Measurements from ENCODE around the gene CEP97.
A peak's percentile ranks its signal among the peaks of the same experiment; 100 is the strongest.
"Not testable (repeated sequence)": the region's sequence is repeated elsewhere in the genome, so short reads cannot be mapped to it uniquely, and the experiment has no call there.

The CEP97 gene, protein sequence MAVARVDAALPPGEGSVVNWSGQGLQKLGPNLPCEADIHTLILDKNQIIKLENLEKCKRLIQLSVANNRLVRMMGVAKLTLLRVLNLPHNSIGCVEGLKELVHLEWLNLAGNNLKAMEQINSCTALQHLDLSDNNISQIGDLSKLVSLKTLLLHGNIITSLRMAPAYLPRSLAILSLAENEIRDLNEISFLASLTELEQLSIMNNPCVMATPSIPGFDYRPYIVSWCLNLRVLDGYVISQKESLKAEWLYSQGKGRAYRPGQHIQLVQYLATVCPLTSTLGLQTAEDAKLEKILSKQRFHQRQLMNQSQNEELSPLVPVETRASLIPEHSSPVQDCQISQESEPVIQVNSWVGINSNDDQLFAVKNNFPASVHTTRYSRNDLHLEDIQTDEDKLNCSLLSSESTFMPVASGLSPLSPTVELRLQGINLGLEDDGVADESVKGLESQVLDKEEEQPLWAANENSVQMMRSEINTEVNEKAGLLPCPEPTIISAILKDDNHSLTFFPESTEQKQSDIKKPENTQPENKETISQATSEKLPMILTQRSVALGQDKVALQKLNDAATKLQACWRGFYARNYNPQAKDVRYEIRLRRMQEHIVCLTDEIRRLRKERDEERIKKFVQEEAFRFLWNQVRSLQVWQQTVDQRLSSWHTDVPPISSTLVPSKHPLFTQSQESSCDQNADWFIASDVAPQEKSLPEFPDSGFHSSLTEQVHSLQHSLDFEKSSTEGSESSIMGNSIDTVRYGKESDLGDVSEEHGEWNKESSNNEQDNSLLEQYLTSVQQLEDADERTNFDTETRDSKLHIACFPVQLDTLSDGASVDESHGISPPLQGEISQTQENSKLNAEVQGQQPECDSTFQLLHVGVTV

DNA sequence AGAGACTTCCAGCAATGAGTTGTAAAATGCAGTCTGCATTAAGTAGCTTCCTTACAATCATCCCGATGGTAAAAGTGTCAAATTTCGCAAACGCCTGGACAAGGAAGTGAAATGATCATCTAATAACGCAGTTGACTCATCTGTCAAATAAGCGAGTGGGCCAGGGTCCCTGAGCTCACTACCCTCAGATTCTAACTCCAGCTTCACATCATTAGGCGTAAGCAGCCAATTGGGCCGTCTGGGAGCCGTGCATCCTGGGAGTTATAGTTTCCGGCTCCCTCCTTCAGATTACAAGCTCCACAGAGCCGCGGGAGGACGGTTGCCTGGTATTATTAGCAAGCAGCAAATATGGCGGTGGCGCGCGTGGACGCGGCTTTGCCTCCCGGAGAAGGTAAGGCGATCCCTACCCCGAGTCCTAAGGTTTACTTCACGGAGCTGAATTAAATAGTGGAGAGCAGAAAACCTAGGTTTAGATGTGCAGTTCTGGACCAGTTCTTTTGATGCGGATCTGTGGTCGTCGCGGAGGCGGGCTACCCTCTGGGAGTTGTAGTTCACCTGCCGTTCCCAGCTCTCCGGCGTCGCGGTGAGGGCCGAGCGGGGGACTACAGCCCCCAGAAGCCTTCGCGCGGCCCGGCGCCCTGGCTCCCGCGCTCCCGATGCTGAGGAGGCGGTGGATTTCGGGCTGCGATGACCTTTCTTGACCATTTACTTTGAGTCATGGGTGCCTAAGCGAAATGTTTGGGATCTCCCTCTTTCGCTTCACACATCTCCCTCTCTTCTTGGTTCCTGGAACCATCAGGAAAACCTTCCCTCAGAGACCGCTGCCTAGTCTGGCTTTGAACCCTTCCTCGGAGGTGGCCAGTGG, at the start of gene CEP97:
Gene CEP97, plus strand, starts transcription at position 286 of the 865 bp plus-strand sequence. Its CDS starts 63 bp downstream, at position 349.
- peak; percentile 93 for DNase-seq

DNA sequence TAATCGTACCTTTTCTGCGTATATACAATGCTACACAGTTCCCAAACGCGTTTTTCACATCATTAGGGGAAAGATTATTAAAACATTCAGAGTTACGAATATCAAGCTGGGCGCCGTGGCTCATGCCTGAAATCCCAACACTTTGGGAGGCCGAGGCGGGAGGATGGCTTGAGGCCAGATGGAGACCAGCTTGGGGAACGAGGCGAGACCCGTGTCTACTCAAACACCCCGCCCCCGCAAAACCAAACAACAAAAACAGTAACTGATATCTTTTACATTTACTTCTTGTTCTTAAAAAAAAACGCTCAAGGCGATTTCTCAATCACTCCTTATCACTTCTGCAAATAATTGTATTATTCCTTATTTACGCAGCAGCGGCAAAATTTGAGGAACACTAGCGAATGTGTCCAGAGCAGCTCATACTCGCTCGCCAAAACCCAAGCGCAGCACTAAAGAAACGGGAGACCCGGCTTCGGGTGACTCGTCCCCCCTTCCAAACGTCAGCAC, 48.7 kb upstream of the CEP97 start:
- no peak for DNase-seq

DNA sequence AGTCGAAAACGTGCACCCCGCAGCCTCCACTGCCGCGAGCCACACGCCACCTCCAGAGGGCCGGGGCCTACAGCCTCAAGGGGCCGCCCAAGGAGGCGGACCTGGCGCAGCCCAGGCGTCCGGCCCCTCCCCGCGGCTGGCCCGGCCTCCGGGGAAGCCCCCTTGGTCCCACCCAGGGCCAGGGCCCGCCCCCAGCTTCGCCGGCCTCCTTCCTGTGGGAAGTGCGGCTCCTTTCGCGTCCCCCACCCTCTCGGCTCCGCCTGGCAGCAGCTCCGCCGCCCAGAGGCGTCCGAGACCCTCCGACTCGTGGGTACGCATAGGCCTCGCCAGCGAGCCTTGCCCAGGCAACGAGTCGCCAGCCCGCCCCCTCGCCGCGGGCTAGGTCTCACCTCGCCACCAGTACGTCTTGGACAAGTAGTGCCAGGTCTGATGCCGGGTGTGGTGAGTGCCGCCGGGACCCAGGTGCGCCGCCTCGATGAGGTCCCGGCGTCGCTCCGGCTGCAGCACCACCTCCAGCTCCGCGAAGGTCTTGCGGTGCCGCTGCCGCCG, 48.1 kb upstream of the CEP97 start:
- peak; percentile 95 for DNase-seq

DNA sequence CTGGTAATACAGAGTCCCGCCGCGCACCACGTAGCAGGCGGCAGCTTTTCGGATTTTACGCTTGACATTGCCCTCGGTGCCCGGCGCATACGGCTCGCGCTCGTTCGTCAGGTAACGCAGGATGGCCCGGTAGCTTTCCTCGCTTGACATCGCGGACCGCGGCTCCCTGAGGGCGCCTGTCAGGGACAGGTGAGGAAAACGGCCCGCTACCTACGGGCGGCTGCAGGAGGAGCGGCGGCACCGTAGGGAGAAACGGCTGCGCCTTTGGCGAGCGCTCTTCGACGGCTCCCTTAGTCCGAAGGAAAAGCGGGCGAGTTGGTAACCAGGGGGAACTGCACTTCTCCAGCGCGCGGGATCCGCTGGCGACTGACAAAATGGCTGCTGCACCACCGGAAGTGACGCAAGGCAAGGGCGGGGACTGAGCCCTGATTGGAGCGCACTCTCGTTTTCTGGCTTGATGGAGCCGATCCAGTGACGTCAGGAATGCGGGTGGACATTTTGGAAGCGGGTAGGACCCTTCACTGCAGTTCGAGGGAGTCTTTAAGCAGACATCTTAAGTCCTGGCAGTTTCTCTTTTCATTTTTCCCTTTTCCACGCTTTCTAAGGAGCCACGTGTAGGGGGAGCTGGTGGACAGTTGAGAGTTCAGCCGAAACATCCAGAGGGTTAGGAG, 47.5 kb upstream of the CEP97 start, which contains the start of gene ZBTB11:
Gene ZBTB11, minus strand, starts transcription at position 368 of the 671 bp plus-strand sequence. Its CDS starts 218 bp downstream, at position 150.
- peak; percentile 100 for DNase-seq

DNA sequence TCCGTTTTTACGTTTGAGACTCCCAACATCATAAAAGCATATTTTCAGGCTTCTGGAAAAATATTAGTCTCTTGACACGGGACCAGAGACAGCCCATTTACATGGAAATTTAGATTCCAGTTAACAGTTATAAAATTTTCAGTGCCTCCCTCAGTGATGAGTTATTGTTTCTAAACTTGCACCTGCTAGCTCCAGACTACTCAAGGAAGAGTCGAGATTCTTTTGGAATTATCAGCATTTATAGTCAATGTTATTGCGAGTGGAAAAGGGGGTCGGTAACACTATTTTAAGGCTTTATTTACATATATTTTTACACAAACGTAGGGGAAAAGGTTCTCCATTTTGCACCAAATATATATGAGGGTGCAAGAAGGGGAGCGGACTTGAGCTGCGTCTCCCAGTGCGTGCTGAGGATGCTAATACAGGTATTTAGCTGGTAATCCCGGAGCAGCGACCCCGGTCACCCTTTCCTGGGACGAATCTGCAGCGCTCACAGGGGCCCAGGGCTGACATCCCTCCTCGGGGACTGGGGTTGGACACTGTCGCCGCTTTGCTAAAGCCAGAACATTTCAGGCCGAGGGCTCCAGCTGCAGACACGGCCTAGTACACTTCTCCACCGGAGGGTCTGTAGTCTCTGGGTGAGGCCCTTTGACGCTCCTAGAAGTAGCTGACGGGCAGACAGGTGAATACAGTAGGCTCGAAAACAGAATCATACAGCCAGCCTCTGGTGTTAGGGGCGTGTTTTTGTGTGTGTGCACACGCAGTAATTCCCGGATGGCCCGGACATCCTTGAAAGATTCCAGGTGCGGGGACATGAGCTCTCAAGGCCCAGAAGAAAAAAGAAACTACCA, 46.8 kb upstream of the CEP97 start:
- no peak for DNase-seq

DNA sequence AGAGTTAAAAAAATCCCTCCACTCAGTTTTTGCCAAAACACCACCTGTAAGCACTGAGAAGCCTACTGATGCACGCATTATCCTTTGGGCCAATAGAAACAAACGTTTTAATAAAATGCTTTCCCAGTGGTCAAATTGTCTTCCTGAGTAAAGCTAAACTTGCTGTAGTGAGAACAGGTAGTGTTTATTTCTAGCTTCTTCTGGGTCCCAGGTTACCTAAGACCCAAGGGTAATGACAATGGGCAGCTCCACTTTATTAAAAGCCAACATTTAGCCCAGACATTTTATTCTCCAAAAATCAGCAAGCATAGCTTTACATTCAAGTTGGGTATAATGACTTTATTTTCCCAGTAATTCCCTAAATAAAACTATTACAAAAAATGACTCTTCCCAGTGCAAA, 45.6 kb upstream of the CEP97 start:
- not testable (repeated sequence) for DNase-seq

DNA sequence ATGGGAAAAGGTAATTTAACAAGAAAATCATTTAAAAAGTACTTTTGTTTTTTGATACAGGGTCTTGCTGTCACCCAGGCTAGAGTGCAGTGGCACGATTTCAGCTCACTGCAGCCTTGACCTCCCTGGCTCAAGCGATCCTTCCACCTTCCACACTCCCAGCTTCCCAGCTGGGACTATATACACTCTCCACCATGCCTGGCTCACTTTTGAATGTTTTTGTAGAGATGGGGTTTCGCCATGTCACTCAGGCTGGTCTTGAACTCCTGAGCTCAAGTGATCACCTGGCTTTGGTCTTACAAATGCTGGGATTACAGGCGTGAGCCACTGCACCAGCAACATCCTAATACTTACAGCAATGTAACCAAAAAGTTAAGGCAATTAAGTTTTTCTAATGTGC, 43.9 kb upstream of the CEP97 start:
- DNase-seq, result no peak

DNA sequence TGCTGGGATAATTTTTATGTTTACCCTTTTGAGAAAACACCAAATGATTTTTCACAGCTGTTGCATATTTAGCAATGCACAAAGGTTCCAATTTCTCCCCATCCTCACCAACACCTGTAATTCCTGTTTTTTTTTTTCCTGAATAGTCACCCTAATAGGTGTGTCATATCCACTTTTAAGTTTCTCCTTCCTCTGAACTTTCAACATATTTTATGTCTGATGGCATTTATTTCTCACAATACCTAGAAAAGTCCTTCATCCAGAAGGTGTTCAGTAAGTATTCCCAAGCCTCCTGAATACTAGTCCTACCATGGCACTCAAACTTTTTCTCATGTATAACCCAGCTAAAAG, 39.4 kb upstream of the CEP97 start:
- no peak for DNase-seq

DNA sequence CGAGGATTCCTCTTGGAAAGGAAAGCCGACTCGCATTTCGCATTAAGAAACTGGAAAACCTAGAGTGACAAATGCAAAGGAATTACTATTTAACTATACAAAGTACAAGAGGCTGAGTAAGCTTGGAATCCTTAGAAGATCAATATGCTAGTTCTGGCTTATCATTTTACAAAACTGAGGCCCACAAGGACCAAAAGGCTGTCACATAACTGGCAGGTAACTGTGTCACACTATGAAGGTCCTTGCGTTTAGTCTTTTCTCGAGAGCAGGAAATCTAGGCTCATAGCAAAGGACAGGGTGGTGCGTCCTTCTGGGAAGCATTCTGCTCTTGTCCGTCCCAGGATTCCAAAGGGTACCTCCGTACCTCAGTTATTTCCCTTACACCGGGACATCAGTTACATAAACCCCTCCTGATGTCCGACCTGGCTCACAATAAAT, 38.5 kb upstream of the CEP97 start:
- no peak for DNase-seq

DNA sequence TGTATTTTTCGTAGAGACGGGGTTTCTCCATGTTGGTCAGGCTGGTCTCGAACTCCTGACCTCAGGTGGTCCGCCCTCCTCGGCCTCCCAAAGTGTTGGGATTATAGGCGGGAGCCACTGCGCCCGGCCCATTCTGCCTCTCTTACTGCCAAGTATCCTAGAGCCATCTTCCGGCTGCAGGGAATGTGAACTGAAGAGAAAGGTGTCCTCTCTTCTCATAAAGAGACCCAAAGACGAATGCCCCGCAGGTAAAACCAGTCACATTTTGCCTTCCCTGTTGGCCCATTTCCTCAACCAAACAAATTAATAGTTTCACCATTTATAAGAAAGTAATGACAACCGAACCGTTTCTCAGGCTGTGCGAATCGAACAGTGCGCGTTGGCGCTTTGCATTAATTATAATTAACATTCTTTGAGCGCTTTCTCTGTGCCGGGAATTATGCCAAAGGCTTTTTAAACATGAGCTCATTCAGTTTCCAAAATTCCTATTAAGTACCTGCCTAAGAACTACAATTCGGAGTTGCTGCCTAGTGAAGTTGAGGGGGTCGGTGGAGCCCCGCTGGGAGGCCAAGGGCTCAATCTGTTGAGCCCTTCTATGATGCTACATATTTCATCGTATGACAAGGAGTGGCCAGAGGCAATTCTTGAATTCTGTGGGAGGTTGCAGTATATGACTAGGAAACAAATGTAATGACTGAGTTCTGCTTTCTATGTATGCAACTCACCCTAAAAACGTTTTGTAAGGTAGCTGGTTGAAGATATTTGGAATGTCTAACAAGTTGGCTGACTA, 37.1 kb upstream of the CEP97 start:
- peak; percentile 34 for DNase-seq

DNA sequence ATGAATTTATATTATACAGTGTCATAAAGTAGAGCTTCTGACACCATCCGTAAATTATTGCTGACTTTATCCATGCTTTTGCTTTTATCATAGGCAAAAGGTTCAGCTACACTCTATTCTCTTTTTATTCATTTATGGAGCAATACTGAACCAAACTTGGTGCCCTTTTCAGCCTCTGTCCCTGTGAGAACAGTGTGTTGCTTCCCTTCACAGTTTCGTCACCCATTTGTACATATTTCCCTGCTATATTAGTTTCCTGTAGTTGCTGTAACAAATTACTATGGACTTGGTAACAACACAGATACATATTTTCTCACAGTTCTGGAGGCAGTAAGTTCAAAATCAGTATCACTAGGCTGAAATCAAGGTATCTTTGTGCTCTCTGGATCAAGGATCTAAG, 35.1 kb upstream of the CEP97 start:
- DNase-seq, result no peak

DNA sequence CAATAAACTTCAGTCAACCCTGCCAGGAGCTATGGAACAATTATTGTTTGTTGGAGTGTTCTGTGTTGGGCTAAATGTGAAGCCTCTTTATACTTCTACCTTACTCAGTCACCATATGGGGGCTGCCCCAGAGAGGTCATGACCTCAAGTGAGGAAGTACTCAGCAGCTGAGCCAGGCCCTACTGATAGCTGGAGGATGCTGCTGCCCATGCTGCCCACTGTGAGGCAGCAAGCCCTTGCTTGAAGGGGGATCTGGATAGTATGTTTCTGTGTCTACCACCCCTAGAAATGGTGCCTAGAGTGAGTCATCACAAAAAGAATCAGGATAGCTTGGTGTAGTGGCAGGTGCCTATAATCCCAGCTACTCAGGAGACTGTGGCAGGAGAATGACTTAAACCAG, 33.4 kb upstream of the CEP97 start:
- no peak for DNase-seq

DNA sequence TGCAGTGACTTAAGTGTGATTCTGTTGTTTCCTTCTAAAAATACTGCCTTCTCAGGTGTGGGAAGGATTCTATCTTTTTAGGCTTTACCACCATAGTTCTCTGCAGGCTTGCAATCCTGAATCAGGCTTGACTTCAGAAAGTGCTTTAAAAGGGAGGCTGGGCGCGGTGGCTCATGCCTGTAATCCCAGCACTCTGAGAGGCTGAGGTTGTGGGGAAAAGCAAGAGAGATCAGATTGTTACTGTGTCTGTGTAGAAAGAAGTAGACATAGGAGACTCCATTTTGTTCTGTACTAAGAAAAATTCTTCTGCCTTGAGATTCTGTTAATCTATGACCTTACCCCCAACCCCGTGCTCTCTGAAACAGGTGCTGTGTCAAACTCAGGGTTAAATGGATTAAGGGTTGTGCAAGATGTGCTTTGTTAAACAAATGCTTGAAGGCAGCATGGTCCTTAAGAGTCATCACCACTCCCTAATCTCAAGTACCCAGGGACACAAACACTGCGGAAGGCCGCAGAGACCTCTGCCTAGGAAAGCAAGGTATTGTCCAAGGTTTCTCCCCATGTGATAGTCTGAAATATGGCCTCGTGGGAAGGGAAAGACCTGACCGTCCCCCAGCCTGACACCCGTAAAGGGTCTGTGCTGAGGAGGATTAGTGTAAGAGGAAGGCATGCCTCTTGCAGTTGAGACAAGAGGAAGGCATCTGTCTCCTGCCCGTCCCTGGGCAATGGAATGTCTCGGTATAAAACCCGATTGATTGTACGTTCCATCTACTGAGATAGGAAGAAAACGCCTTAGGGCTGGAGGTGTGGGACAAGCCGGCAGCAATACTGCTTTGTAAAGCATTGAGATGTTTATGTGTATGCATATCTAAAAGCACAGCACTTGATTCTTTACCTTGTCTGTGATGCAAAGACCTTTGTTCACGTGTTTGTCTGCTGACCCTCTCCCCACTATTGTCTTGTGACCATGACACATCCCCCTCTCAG, 32.4 kb upstream of the CEP97 start:
- not testable (repeated sequence) for DNase-seq

DNA sequence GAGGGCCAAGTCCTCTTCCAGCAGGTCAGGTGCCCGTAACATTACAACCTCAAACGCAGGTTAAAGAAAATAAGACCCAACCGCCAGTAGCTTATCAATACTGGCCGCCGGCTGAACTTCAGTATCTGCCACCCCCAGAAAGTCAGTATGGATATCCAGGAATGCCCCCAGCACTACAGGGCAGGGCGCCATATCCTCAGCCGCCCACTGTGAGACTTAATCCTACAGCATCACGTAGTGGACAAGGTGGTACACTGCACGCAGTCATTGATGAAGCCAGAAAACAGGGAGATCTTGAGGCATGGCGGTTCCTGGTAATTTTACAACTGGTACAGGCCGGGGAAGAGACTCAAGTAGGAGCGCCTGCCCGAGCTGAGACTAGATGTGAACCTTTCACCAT, 30.9 kb upstream of the CEP97 start:
- peak; percentile 43 for DNase-seq

DNA sequence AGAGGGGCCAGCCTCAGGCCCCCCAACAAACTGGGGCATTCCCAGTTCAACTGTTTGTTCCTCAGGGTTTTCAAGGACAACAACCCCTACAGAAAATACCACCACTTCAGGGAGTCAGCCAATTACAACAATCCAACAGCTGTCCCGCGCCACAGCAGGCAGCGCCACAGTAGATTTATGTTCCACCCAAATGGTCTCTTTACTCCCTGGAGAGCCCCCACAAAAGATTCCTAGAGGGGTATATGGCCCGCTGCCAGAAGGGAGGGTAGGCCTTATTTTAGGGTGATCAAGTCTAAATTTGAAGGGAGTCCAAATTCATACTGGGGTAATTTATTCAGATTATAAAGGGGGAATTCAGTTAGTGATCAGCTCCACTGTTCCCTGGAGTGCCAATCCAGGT, 29.6 kb upstream of the CEP97 start:
- DNase-seq, result not testable (repeated sequence)

DNA sequence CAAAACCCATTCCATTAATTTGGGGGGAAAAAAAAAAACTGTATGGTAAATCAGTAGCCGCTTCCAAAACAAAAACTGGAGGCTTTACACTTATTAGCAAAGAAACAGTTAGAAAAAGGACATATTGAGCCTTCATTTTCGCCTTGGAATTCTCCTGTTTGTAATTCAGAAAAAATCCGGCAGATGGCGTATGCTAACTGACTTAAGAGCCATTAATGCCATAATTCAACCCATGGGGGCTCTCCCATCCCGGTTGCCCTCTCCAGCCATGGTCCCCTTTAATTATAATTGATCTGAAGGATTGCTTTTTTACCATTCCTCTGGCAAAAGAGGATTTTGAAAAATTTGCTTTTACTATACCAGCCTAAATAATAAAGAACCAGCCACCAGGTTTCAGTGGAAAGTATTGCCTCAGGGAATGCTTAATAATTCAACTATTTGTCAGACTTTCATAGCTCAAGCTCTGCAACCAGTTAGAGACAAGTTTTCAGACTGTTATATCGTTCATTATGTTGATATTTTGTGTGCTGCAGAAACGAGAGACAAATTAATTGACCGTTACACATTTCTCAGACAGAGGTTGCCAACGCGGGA, 28.5 kb upstream of the CEP97 start:
- DNase-seq, result peak; percentile 64

DNA sequence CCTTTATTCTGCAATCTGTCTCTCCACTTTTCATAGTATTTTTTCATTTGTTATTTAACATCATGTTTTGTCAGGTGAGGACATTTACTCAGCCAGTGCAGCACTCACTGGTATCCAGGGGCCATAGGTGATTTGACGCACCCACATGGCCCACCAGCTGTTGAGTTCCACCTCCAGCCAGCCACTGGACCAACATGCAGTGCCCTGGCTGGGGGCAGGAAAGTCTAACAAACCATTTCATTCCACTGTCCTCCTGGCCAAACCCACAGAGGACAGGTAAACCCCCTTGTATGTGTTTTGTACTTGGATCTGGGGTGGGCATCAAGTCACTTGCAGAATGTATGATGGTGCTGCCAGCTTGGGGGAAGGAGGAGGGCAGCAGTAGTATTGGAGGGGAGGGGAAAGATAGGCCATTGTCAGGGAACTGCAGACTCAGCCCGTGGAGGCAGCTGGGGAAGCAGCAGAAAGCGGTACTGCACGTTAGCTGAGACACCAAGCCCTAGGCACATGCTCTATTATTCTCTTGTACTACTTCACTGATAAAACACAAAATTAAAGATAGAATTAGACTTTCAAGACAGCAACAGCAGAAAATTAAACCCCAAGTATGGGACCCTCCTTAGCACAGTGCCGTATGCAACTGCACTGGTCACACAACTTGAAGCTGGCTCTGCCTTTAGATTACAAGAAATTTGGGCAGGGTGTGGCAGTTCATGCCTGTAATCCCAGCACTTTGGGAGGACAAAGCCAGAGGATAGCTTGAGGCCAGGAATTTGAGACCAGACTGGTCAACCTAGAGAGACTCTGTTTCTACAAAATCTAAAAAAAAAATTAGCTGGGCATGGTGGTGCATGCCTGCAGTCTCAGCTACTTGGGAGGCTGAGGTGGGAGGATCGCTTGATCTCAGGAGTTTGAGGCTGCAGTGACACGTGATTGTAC, 22.4 kb upstream of the CEP97 start:
- no peak for DNase-seq
